GM21529 (cell line): Measurements from ENCODE around the gene SERPINB8.

Experiments
- ATAC-seq: cut with Tn5 transposase; IDR thresholded peaks from one replicate; pipeline ENCODE4 v1.9.1; 2021; ENCODE audit not compliant: unreplicated experiment

SERPINB8 gene

DNA sequence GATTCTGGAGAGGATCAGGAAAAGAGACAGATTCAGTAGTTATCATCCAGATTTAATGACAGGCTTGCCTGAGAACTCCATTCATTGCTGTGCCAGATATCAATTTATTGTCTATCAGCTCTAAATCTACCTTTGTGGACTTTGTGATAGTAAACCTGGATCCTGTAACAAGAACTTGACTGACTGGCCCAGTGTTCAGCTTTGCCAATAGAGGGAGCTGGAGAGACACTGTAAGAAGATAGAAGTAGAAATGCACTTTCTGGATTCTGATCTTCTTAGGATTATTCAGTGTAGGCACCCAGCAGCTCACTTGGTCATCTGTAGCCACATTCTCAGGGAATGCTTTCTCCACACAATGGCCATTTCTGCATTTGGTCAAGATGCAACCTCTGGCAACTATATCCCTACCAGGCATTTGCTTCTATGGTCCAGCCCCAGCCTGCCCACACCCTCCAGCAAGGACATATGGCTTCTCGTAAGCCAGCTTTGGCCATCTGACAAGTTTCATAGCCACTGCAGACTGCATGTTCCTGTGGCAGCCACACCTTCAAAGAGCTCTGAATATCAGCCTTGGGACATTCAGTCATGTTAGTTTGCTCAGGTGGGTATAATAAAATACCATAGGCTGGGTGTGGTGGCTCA, 6.1 kb upstream of the SERPINB8 start:
- ATAC-seq: peak; percentile 77

DNA sequence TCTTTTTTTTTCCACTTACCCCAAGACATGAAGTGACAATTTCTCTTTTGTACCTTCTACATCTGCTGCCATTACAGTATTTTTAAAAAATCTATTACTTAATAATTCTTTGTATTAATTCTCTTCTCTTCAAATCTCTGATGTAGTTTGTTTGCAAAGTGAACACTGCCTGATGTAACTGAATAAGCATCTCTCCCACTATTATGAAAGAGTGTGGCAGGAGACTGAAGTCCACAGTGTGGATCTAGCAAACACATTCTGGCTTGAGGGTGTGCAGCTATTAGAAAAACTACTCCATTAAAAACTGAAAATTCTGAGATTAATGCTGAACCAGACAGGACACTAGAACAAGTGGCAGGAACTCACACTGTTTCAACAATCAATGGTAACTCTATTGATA, 5.0 kb upstream of the SERPINB8 start:
- ATAC-seq: no peak

DNA sequence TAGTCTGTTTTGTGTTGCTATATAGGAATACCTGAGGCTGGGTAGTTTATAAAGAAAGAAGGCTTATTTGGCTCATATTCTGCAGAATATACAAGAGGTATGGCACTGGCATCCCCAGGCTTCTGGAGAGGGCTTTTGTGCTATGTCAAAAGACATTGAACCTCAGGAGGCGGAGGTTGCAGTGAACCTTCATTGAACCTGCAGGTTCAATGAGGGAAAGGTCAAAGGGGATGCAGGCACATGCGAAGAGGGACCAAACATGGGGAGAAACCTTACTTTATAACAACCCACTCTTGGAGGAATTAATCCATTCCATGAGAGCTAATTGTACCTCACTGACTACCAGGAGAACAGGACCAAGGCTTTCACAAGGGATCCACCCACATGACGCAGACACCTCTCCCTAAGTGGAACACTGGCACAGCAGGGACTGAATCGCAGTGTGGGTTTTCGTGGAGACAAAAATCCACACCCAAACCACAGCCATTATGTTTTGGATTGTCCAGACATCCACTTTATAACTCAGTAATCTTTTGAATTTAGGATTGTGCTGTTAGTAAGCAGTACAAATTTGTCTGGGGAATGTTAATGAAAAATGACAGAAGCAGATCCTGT, 4.1 kb upstream of the SERPINB8 start:
- no peak for ATAC-seq

DNA sequence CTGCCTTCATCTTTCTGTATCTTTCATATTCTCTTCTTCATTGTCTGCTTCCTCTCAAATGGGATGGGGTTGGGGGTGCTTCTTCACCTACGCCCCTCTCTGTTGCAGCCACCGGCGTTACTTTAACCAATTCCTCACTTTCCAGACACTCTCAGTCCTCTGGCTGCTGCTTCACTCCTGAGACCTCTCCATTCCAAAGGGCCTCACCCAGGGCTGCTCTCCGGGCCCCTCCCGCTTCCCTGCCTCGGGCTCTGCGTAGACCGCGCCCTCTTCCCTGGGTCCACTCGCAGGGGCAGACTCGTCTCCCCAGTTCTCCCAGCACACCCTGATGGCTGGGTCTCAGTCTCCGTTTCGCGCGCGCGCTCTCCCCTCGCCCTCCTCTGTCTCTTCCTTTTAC, 926 bp downstream of the SERPINB8 start:
- ATAC-seq: peak; percentile 1

GRCh38 chr18:63971320-63972001, 1.6 kb downstream of the SERPINB8 start:
- no peak for ATAC-seq

DNA sequence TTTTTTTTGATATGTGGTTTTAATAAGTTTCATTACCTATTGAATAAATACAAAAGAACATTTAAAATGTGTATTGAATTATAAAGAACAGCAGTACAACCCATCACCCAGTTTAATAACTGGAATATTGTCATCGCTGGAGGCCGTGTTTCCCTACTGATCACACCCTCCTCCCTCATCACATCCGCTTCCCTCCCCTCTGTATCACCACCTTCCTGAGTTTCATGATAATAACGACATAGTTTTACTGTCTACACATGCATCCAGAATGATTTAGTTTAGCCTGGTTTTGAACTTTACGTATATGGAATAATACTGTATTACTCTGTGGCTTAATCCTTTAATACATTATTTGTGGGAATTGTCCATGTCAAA, 2.1 kb downstream of the SERPINB8 start:
- no peak for ATAC-seq

DNA sequence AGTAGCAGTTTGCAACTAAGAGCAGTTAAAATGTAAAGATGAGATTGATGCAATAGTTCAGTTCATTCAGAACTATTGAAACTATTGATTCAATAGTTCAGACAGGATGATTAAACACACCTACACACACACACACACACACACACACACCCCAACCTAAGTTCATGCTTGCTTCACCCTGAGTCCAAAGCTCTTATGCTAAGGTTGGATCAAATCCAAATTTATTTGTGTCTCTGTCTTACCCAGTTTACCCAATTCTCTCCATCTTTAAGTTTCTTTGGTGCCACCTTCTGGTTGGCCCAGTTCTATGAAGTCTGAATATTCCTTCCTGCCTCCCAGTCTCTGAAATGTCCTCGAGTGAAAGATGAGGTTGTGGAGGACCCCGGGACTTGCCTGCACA, 5.1 kb downstream of the SERPINB8 start:
- no peak for ATAC-seq

DNA sequence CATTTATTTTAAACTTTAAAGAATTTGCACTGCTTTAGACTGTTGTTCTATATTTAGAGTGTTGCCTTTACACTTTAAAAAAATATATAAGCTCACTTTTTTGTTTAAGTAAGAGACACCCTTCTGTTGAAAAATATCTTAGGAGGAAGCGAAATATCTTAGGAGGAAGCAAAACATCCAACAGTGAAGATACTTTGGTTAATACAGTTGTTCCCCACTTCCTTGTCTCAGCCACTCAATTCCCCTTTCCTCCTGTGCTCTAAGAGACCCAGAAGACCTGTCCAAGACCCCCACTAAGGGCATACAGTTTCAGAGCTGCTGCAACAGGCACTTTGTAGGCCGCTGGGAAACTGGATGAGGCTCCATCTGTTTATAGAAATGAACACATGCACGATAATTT, 5.7 kb downstream of the SERPINB8 start:
- ATAC-seq: no peak

DNA sequence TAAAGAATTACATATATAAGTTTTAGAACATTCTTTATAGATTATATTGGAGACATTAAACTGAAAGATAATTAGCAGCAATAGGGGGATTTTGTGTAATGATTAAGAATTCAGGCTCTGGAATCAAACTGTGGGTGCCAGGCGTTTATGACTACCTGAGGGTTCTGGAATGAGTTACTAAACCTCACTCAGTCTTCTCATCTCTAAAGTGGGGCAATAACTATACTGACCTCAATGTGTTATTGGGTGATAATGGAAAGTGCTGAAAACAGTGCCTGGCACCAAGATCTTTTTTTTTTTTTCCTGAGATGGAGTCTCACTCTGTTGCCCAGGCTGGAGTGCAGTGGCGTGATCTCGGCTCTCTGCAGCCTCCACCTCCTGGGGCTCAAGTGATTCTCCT, 7.2 kb downstream of the SERPINB8 start:
- ATAC-seq: no peak

DNA sequence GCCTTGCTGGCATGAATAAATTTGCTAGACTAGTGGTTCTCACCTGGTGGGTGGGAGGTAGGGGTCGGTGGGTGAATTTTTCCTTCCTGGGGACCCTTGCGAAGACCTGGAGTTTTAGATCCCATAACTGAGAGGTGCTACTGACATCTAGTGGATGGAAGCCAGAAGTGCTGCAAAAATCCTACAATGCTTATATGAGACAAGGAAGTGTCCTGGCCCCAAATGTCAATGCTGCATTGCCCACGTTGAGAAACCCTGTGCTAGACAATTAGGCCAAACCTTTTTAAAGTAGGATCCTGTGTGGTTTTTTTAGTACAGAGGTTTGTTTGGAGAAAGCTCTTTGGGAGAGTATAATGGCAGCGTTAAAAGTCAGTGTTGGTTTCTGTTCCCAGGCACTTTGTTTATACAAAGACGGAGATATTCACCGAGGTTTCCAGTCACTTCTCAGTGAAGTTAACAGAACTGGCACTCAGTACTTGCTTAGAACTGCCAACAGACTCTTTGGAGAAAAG, 9.6 kb downstream of the SERPINB8 start:
- ATAC-seq: peak; percentile 76

GRCh38 chr18:63980027-63980426, 10.1 kb downstream of the SERPINB8 start:
- no peak for ATAC-seq

DNA sequence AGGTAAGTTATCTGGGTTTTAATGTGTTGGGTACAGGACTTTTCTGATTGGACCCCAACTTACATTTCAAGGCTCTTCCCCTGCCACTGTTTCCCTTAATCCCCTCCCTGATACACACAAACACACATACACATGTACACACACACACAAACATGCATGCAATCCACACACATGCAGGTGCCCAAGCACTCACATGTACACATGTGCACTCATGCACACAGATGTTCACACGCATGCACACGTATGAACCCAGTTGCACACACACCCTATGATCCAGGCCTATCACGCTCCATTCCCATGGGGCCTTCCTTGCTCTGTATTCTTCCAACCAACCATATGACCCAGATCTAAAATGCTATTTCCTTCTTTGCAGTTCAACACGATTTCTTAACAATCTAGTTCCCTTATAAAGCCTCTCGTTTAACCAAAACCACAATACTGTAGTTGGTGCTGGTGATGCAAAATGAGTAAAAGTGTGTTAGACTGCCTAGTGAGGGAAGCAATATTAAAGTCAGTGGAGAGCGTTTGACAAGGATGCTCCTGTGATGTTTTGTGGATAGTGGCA, 11.1 kb downstream of the SERPINB8 start:
- ATAC-seq: no peak

GRCh38 chr18:63981719-63982118, 11.8 kb downstream of the SERPINB8 start:
- no peak for ATAC-seq

GRCh38 chr18:63982361-63982760, 12.5 kb downstream of the SERPINB8 start:
- no peak for ATAC-seq

DNA sequence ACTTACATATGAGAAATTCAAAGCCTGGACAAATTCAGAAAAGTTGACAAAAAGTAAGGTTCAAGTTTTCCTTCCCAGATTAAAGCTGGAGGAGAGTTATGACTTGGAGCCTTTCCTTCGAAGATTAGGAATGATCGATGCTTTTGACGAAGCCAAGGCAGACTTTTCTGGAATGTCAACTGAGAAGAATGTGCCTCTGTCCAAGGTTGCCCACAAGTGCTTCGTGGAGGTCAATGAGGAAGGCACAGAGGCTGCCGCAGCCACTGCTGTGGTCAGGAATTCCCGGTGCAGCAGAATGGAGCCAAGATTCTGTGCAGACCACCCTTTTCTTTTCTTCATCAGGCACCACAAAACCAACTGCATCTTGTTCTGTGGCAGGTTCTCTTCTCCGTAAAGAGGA, 17.0 kb downstream of the SERPINB8 start:
- no peak for ATAC-seq

- no peak for ATAC-seq
Measured at GRCh38 chr18:63987743-63988142, 17.9 kb downstream of the SERPINB8 start.

DNA sequence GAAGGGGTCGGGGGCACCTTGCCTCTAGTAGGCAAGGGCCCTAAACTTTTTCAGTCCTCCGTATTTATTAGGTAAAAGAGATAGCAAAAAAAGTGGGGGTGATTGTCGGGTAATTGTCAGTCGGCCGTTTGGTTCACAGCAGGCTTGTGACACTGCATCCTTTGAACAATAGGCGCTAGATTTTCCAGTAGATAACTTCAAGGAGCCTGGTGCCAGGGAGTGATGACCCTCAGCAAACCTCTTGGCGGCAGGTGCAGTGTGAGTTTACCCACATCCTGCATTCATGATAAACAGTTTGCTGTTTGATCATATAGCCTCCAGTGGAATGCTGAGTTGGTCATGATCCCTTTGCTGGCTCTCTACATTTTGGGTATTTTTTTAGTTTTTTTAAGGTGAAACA, 22.9 kb downstream of the SERPINB8 start:
- ATAC-seq: no peak

DNA sequence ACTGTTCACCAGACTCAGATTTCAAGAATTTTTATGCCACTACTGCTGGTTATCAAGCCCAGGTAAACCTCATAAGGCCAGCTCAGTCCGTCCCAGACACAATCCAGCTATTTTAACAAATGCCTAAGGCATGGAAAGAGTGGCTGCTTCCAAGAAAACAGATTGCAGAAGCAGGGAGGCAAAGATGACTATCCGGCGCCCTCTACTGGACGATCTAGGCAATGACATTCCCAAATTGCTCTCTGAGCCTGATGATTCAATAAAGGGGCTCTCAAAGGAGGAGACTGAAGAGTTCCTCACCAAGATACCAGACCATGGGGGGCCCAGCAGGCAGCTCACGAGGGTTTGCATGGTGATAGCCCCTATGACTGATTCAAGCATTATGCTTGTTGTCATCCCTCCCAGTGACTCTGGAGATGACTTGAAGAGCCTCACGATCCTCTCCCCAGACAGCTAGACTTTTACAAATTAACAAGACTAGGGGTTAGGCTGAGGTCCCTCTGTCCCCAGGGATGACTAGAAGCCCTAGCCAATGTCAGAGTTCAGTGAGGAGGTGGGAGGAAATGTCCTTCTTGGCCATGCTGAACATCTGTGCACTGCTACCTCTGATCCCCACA, 25.0 kb downstream of the SERPINB8 start:
- ATAC-seq: peak; percentile 56

DNA sequence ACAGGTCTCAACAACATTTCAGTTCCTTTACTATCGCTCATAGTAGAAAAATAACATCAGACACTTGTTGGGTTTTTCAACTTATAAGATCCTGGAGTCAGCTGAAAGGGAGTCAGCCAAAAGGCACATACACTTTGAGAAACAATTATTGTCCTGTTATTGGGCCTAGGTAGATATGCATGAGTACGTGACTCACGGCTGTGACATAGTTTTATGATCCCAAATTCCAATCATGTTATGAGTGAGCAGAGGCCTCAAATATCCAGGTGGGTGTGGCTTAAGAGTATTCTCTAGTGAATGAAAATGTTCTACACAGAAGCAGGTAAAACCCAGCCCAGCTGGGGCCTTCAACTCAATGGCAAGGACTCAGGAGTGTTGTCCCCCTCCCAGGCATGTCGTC, 27.2 kb downstream of the SERPINB8 start:
- ATAC-seq: no peak

DNA sequence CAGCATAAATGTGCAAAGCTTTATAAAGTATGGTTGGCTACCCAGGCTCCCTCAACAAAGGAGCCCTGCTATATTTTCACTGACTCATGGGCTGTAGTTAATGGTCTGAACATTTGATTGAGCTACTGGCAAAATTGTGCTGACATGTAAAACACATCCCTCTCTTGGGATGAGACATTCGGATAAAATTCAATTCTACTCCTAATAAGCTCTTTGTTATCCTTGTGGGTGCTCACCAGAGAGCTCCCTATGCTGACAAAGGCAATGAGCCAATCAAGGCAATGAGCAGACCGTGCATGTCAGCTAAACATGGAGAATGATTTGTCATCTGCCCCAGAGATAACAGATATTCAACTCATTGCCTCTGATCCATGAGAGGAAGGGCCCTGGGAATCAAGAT, 27.7 kb downstream of the SERPINB8 start:
- ATAC-seq: no peak

- no peak for ATAC-seq
Measured at GRCh38 chr18:63999871-64000270, 30.0 kb downstream of the SERPINB8 start.

DNA sequence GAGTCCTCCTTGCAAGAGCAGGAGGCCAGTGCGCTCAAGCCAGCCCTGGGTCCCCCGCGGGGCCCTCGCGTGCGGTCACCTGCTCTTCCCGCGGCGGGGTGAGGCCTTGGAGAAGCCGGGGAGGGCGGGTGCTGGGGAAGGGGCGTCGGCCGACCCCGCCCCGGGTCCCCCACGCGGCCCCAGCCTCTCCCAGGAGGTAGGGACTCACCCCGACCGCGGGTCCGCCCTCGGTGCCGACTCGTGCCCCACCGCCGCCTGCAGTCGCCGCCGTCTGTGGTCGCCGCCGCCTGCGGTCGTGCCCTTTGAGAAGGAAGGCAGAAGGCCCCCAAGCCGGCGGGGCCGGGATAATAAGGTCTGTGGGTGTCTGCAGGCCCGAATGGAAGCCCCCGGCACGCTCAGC, 32.7 kb downstream of the SERPINB8 start:
- no peak for ATAC-seq
